ENCODE results near the gene RASGRP4.

The RASGRP4 gene

GRCh38 chr19:38389101-38389925 is 36.7 kb downstream of the RASGRP4 start:
- no peak for DNase-seq (ENCODE audit: low read depth in 2 of 2)

- no peak for DNase-seq (ENCODE audit: low read depth in 2 of 2)
Observed at GRCh38 chr19:38388349-38389100, 37.5 kb downstream of the RASGRP4 start, which contains the start of gene SPRED3. Gene SPRED3 (plus strand): TSS chr19:38388697. CDS start chr19:38390303, 1,606 bp downstream.

- peak; percentile 82 to 90 for DNase-seq (ENCODE audit: low read depth in 2 of 2)
Observed at GRCh38 chr19:38387550-38388348, 38.3 kb downstream of the RASGRP4 start, which contains the start of gene GGN. Gene GGN (minus strand): TSS chr19:38388034. CDS start chr19:38387261, 773 bp downstream.

GRCh38 chr19:38386971-38387549 is 39.0 kb downstream of the RASGRP4 start:
- DNase-seq (ENCODE audit: low read depth in 2 of 2): no peak

- DNase-seq (ENCODE audit: low read depth in 2 of 2): no peak
Observed at GRCh38 chr19:38386300-38386970, 39.6 kb downstream of the RASGRP4 start.

- DNase-seq (ENCODE audit: low read depth in 2 of 2): no peak
Observed at GRCh38 chr19:38385804-38386257, 40.2 kb downstream of the RASGRP4 start.

- no peak for DNase-seq (ENCODE audit: low read depth in 2 of 2)
Observed at GRCh38 chr19:38385057-38385803, 40.8 kb downstream of the RASGRP4 start.

- no peak for DNase-seq (ENCODE audit: low read depth in 2 of 2)
Observed at GRCh38 chr19:38384209-38385027, 41.6 kb downstream of the RASGRP4 start.

- no peak for DNase-seq (ENCODE audit: low read depth in 2 of 2)
Observed at GRCh38 chr19:38383743-38384142, 42.3 kb downstream of the RASGRP4 start.

- no peak for DNase-seq (ENCODE audit: low read depth in 2 of 2)
Observed at GRCh38 chr19:38383184-38383583, 42.8 kb downstream of the RASGRP4 start.

- no peak for DNase-seq (ENCODE audit: low read depth in 2 of 2)
Observed at GRCh38 chr19:38381138-38381537, 44.9 kb downstream of the RASGRP4 start.

GRCh38 chr19:38378866-38379265 is 47.2 kb downstream of the RASGRP4 start:
- DNase-seq (ENCODE audit: low read depth in 2 of 2): no peak

- DNase-seq (ENCODE audit: low read depth in 2 of 2): no peak
Observed at GRCh38 chr19:38377052-38377451, 49.0 kb downstream of the RASGRP4 start.

GRCh38 chr19:38376576-38376975 is 49.4 kb downstream of the RASGRP4 start:
- DNase-seq (ENCODE audit: low read depth in 2 of 2): no peak

GRCh38 chr19:38375748-38376147 is 50.3 kb downstream of the RASGRP4 start:
- no peak for DNase-seq (ENCODE audit: low read depth in 2 of 2)

- DNase-seq (ENCODE audit: low read depth in 2 of 2): no peak
Observed at GRCh38 chr19:38375098-38375493, 50.9 kb downstream of the RASGRP4 start.

- DNase-seq (ENCODE audit: low read depth in 2 of 2): peak; percentile 98
Observed at GRCh38 chr19:38374332-38375097, 51.5 kb downstream of the RASGRP4 start, which contains the start of gene PSMD8. Gene PSMD8 (plus strand): TSS chr19:38374571. CDS start chr19:38374602, 31 bp downstream.

- DNase-seq (ENCODE audit: low read depth in 2 of 2): no peak
Observed at GRCh38 chr19:38373907-38374331, 52.1 kb downstream of the RASGRP4 start.
